WTC11 (cell line): ENCODE results near the gene IRAK2. TPM values are rescaled to one million over a fixed set of nuclear protein-coding genes. Genes with fewer than 3 reads are reported as not detected.

Experiments used
- ATAC-seq: fragments of 200-7000 bp; cut with Tn5 transposase; 2 replicates; pipeline ENCODE4 v1.10.0; 2021; ENCODE audit warnings: mild to moderate bottlenecking, moderate library complexity
- CTCF ChIA-PET: fragments of 300-600 bp; sonication (Branson Sonifier 250); formaldehyde crosslinking; loops from one replicate; lab custom pipeline; 2021; ENCODE audit warnings: antibody characterized with exemption; lab: Charles Lee
- POLR2A ChIA-PET: fragments of 350-600 bp; sonication (Branson Sonifier 250); formaldehyde crosslinking; loops from one replicate; lab custom pipeline; 2021; ENCODE audit warnings: antibody characterized with exemption; lab: Charles Lee
- DNase-seq: peaks from one replicate; pipeline ENCODE4 v3.0.0; 2021; ENCODE audit warnings: low spot score
- H3K27ac Mint-ChIP-seq: 2 replicates; pipeline ENCODE4 v1.8.0; 2021; ENCODE audit warnings: mixed read lengths
- H3K27me3 Mint-ChIP-seq: 2 replicates; pipeline ENCODE4 v1.8.0; 2021; ENCODE audit warnings: low read depth, mild to moderate bottlenecking, moderate library complexity, mixed read lengths
- H3K36me3 Mint-ChIP-seq: 2 replicates; pipeline ENCODE4 v1.8.0; 2021; ENCODE audit warnings: mixed read lengths
- H3K4me1 Mint-ChIP-seq: 2 replicates; pipeline ENCODE4 v1.8.0; 2022; ENCODE audit warnings: mixed read lengths
- H3K4me3 Mint-ChIP-seq: 2 replicates; pipeline ENCODE4 v1.8.0; 2021; ENCODE audit warnings: mild to moderate bottlenecking, moderate library complexity, mixed read lengths
- H3K9me3 Mint-ChIP-seq: 2 replicates; pipeline ENCODE4 v1.8.0; 2021; ENCODE audit warnings: mixed read lengths
- CREM ChIP-seq: sonication (generic); formaldehyde crosslinking; IDR thresholded peaks from 2 replicates; pipeline ENCODE4 v1.8.1; 2022; ENCODE audit warnings: mild to moderate bottlenecking, missing genetic modification reagents, moderate library complexity
- JAZF1 ChIP-seq: fragments of 250-450 bp; sonication (Bioruptor Pico); IDR thresholded peaks from 2 replicates; pipeline ENCODE4 v1.9.0; 2021; ENCODE audit warnings: moderate library complexity, mild to moderate bottlenecking, inconsistent platforms
- KAT7 ChIP-seq: sonication (generic); formaldehyde crosslinking; IDR thresholded peaks from 2 replicates; pipeline ENCODE4 v1.8.1; 2023; ENCODE audit warnings: missing genetic modification reagents, mild to moderate bottlenecking, borderline replicate concordance
- MLX ChIP-seq: sonication (generic); formaldehyde crosslinking; IDR thresholded peaks from 2 replicates; pipeline ENCODE4 v1.8.1; 2023; ENCODE audit warnings: mild to moderate bottlenecking, missing genetic modification reagents, moderate library complexity
- MYBL2 ChIP-seq: sonication (generic); formaldehyde crosslinking; IDR thresholded peaks from 2 replicates; pipeline ENCODE4 v1.8.1; 2023; ENCODE audit warnings: mild to moderate bottlenecking, moderate library complexity, missing genetic modification reagents
- NFATC4 ChIP-seq: fragments of 250-450 bp; sonication (Bioruptor Pico); IDR thresholded peaks from 2 replicates; pipeline ENCODE4 v1.9.0; 2021; ENCODE audit warnings: mild to moderate bottlenecking
- NR2C2 ChIP-seq: sonication (generic); formaldehyde crosslinking; IDR thresholded peaks from 2 replicates; pipeline ENCODE4 v1.8.0; 2022; ENCODE audit warnings: mild to moderate bottlenecking, missing genetic modification reagents
- RORB ChIP-seq: fragments of 250-450 bp; sonication (Bioruptor Pico); IDR thresholded peaks from 2 replicates; pipeline ENCODE4 v1.9.0; 2021; ENCODE audit warnings: mild to moderate bottlenecking
- SMAD3 ChIP-seq: sonication (generic); formaldehyde crosslinking; IDR thresholded peaks from 2 replicates; pipeline ENCODE4 v1.8.0; 2022; ENCODE audit warnings: missing genetic modification reagents, mild to moderate bottlenecking, borderline replicate concordance
- SP1 ChIP-seq: sonication (generic); formaldehyde crosslinking; conservative IDR thresholded peaks from 2 replicates; pipeline ENCODE4 v1.8.1; 2022; ENCODE audit warnings: missing genetic modification reagents
- STAT6 ChIP-seq: sonication (generic); formaldehyde crosslinking; conservative IDR thresholded peaks from 2 replicates; pipeline ENCODE4 v1.8.1; 2023; ENCODE audit warnings: mild to moderate bottlenecking, low read depth, missing genetic modification reagents, moderate library complexity
- USF1 ChIP-seq: sonication (generic); formaldehyde crosslinking; IDR thresholded peaks from 2 replicates; pipeline ENCODE4 v1.8.0; 2022; ENCODE audit warnings: mild to moderate bottlenecking, missing genetic modification reagents
- ZNF263 ChIP-seq: sonication (generic); formaldehyde crosslinking; IDR thresholded peaks from 2 replicates; pipeline ENCODE4 v1.8.1; 2022; ENCODE audit warnings: low read depth, mild to moderate bottlenecking, moderate library complexity, missing genetic modification reagents
- ZNF317 ChIP-seq: sonication (generic); formaldehyde crosslinking; IDR thresholded peaks from 2 replicates; pipeline ENCODE4 v1.8.1; 2023; ENCODE audit warnings: low read depth, mild to moderate bottlenecking, moderate library complexity, missing genetic modification reagents, borderline replicate concordance
- ZNF416 ChIP-seq: fragments of 250-450 bp; sonication (Bioruptor Pico); IDR thresholded peaks from 2 replicates; pipeline ENCODE4 v1.9.0; 2021; ENCODE audit warnings: mild to moderate bottlenecking, inconsistent platforms
- ZNF671 ChIP-seq: fragments of 250-450 bp; sonication (Bioruptor Pico); IDR thresholded peaks from 2 replicates; pipeline ENCODE4 v1.8.0; 2021; ENCODE audit warnings: mild to moderate bottlenecking
- total RNA-seq: library from RNA; stranded (reverse); gene quantifications from 3 replicates; pipeline ENCODE4 v1.2.3, GENCODE V29; 2021
- TF ChIP-seq, protein P1 (sequence below): sonication (generic); formaldehyde crosslinking; IDR thresholded peaks from 2 replicates; pipeline ENCODE4 v1.8.1; 2023; ENCODE audit warnings: mild to moderate bottlenecking, moderate library complexity, missing genetic modification reagents
- TF ChIP-seq, protein P2 (sequence below): sonication (generic); formaldehyde crosslinking; IDR thresholded peaks from 2 replicates; pipeline ENCODE4 v1.8.0; 2022; ENCODE audit warnings: mild to moderate bottlenecking, missing genetic modification reagents
- TF ChIP-seq, protein P3 (sequence below): sonication (generic); formaldehyde crosslinking; IDR thresholded peaks from 2 replicates; pipeline ENCODE4 v1.8.1; 2022; ENCODE audit warnings: low read depth, mild to moderate bottlenecking, moderate library complexity, missing genetic modification reagents, borderline replicate concordance

The IRAK2 gene
- total RNA-seq, 1 experiment from 2014 or later = 1.4 TPM

- CTCF ChIA-PET = interaction anchor here (1.3 to 2.6 kb wide), 3 partner anchors 12 to 108 kb away, joined by 3 to 18 read pairs (median 4); partner anchors contain the start of gene VHL
- DNase-seq = peak; percentile 47
- TF ChIP-seq MLX (CRISPR knock-in tag) = no peak
- no peak for TF ChIP-seq ZNF416 (CRISPR knock-in tag)
- TF ChIP-seq MYBL2 = 0 out of 2 replicates have a peak, but pooled peaks have one; percentile 22
- TF ChIP-seq ZNF263 (CRISPR knock-in tag) = peak; percentile 89
- no peak for TF ChIP-seq KAT7
- TF ChIP-seq USF1 (CRISPR knock-in tag) = peak; percentile 34; the same call in 1 of the 2 replicates
- TF ChIP-seq, protein P1, sequence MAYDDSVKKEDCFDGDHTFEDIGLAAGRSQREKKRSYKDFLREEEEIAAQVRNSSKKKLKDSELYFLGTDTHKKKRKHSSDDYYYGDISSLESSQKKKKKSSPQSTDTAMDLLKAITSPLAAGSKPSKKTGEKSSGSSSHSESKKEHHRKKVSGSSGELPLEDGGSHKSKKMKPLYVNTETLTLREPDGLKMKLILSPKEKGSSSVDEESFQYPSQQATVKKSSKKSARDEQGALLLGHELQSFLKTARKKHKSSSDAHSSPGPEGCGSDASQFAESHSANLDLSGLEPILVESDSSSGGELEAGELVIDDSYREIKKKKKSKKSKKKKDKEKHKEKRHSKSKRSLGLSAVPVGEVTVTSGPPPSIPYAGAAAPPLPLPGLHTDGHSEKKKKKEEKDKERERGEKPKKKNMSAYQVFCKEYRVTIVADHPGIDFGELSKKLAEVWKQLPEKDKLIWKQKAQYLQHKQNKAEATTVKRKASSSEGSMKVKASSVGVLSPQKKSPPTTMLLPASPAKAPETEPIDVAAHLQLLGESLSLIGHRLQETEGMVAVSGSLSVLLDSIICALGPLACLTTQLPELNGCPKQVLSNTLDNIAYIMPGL (CRISPR knock-in tag) = 0 out of 2 replicates have a peak, but pooled peaks have one; percentile 23
- TF ChIP-seq, protein P2, sequence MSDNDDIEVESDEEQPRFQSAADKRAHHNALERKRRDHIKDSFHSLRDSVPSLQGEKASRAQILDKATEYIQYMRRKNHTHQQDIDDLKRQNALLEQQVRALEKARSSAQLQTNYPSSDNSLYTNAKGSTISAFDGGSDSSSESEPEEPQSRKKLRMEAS (CRISPR knock-in tag) = peak; percentile 58; the same call in 1 of the 2 replicates
- TF ChIP-seq SMAD3 (CRISPR knock-in tag) = 0 out of 2 replicates have a peak, but pooled peaks have one; percentile 30
- TF ChIP-seq SP1 (CRISPR knock-in tag) = 0 out of 2 replicates have a peak, but pooled peaks have one; percentile 18
- H3K27me3 Mint-ChIP-seq = peaks cover 30% of the 10 kb centered on the region
- H3K9me3 Mint-ChIP-seq = peaks cover 27% of the 10 kb centered on the region
- H3K4me3 Mint-ChIP-seq = peak overlapping the region; percentile 92
- peak overlapping the region; percentile 70 for H3K27ac Mint-ChIP-seq
- POLR2A ChIA-PET = interaction anchor here (0.5 to 2.4 kb wide), 5 partner anchors 12 to 316 kb away, joined by 3 to 10 read pairs (median 5); partner anchors contain the start of gene CRELD1
- ATAC-seq = peak; percentile 1
- H3K4me1 Mint-ChIP-seq = peaks cover 25% of the 10 kb centered on the region
- H3K36me3 Mint-ChIP-seq = peaks cover 54% of the 10 kb centered on the region
Observed at GRCh38 chr3:10248984-10249748, 84.4 kb downstream of the IRAK2 start.

DNA sequence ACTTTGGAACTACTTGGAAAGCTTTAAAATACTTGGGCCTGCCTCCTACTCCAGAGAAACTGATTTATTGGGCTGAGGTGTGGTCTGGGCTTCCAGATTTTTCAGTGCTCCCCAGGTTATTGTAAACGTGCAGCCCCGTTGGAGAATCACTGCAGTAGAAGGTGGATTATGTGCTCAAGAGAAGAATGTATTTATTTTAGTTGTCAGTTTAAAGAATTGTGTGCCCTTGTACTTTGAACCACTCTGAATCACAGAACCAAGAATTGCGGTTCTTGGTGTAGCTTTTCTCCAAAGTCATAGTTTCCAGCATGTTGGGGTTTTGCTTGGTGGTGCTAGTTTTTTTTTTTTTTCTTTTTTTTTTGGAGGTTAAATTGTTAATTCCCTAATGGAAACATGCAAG lies 85.1 kb downstream of the IRAK2 start:
- Mint-ChIP-seq H3K4me3 (peak overlapping the region; percentile 92), H3K9me3 (peaks cover 20% of the 10 kb centered on the region), H3K4me1 (peaks cover 25% of the 10 kb centered on the region), H3K27me3 (peaks cover 24% of the 10 kb centered on the region), H3K36me3 (peaks cover 48% of the 10 kb centered on the region), H3K27ac (peak overlapping the region; percentile 11; the same call in 1 of the 2 replicates)
- TF ChIP-seq NFATC4 = no peak
- no peak for TF ChIP-seq JAZF1 (CRISPR knock-in tag)
- no peak for TF ChIP-seq ZNF317 (CRISPR knock-in tag)
- TF ChIP-seq ZNF671 (CRISPR knock-in tag) = no peak
- no peak for TF ChIP-seq NR2C2
- TF ChIP-seq CREM (CRISPR knock-in tag) = no peak
- TF ChIP-seq RORB (CRISPR knock-in tag) = no peak
- TF ChIP-seq STAT6 (CRISPR knock-in tag) = no peak
- TF ChIP-seq, protein P3, sequence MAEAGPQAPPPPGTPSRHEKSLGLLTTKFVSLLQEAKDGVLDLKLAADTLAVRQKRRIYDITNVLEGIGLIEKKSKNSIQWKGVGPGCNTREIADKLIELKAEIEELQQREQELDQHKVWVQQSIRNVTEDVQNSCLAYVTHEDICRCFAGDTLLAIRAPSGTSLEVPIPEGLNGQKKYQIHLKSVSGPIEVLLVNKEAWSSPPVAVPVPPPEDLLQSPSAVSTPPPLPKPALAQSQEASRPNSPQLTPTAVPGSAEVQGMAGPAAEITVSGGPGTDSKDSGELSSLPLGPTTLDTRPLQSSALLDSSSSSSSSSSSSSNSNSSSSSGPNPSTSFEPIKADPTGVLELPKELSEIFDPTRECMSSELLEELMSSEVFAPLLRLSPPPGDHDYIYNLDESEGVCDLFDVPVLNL = no peak
- TF ChIP-seq KAT7 = no peak
- DNase-seq = no peak
- ChIA-PET CTCF (interaction anchor here (2.6 kb wide), 1 partner anchor 14 kb away, joined by 18 read pairs; no protein-coding TSS in a partner anchor), POLR2A (no interaction called here)
- no peak for ATAC-seq
